Measurements from ENCODE around the gene TBX18.

Gene TBX18

GRCh38 chr6:84764332-84765049 is at the start of gene TBX18:
Gene TBX18 (minus strand): TSS chr6:84764598. CDS start chr6:84764181, 417 bp downstream.
- no peak for DNase-seq (ENCODE audit: low read depth)

GRCh38 chr6:84811351-84811750 is 47.0 kb upstream of the TBX18 start:
- DNase-seq (ENCODE audit: low read depth): no peak

- DNase-seq (ENCODE audit: low read depth): no peak
These were observed 45.1 kb upstream of the TBX18 start for GRCh38 chr6:84809455-84809854.

GRCh38 chr6:84808491-84809061 is 44.2 kb upstream of the TBX18 start:
- DNase-seq (ENCODE audit: low read depth): no peak

GRCh38 chr6:84805145-84805544 is 40.7 kb upstream of the TBX18 start:
- DNase-seq (ENCODE audit: low read depth): no peak

- no peak for DNase-seq (ENCODE audit: low read depth)
These were observed 40.3 kb upstream of the TBX18 start for GRCh38 chr6:84804720-84805119.

GRCh38 chr6:84801250-84801649 is 36.9 kb upstream of the TBX18 start:
- no peak for DNase-seq (ENCODE audit: low read depth)

GRCh38 chr6:84798257-84798656 is 33.9 kb upstream of the TBX18 start:
- DNase-seq (ENCODE audit: low read depth): no peak

- no peak for DNase-seq (ENCODE audit: low read depth)
These were observed 31.9 kb upstream of the TBX18 start for GRCh38 chr6:84796343-84796742.

GRCh38 chr6:84791927-84792326 is 27.5 kb upstream of the TBX18 start:
- no peak for DNase-seq (ENCODE audit: low read depth)

- DNase-seq (ENCODE audit: low read depth): peak; percentile 3
These were observed 26.8 kb upstream of the TBX18 start for GRCh38 chr6:84791233-84791632.

GRCh38 chr6:84789170-84789569 is 24.8 kb upstream of the TBX18 start:
- no peak for DNase-seq (ENCODE audit: low read depth)

- no peak for DNase-seq (ENCODE audit: low read depth)
These were observed 24.3 kb upstream of the TBX18 start for GRCh38 chr6:84788689-84789088.

GRCh38 chr6:84785671-84786070 is 21.3 kb upstream of the TBX18 start:
- no peak for DNase-seq (ENCODE audit: low read depth)

- no peak for DNase-seq (ENCODE audit: low read depth)
These were observed 15.5 kb upstream of the TBX18 start for GRCh38 chr6:84779917-84780316.

GRCh38 chr6:84779380-84779779 is 15.0 kb upstream of the TBX18 start:
- DNase-seq (ENCODE audit: low read depth): no peak

GRCh38 chr6:84777888-84778287 is 13.5 kb upstream of the TBX18 start:
- DNase-seq (ENCODE audit: low read depth): no peak

- no peak for DNase-seq (ENCODE audit: low read depth)
These were observed 12.0 kb upstream of the TBX18 start for GRCh38 chr6:84776392-84776791.

- DNase-seq (ENCODE audit: low read depth): no peak
These were observed 11.4 kb upstream of the TBX18 start for GRCh38 chr6:84775751-84776150.

- DNase-seq (ENCODE audit: low read depth): no peak
These were observed 10.5 kb upstream of the TBX18 start for GRCh38 chr6:84774985-84775284.

- DNase-seq (ENCODE audit: low read depth): no peak
These were observed 10.0 kb upstream of the TBX18 start for GRCh38 chr6:84774157-84774984.

GRCh38 chr6:84773431-84774156 is 9.2 kb upstream of the TBX18 start:
- DNase-seq (ENCODE audit: low read depth): no peak

GRCh38 chr6:84773133-84773430 is 8.7 kb upstream of the TBX18 start:
- DNase-seq (ENCODE audit: low read depth): no peak
